Measurements from ENCODE around the gene GAS2.

DNA sequence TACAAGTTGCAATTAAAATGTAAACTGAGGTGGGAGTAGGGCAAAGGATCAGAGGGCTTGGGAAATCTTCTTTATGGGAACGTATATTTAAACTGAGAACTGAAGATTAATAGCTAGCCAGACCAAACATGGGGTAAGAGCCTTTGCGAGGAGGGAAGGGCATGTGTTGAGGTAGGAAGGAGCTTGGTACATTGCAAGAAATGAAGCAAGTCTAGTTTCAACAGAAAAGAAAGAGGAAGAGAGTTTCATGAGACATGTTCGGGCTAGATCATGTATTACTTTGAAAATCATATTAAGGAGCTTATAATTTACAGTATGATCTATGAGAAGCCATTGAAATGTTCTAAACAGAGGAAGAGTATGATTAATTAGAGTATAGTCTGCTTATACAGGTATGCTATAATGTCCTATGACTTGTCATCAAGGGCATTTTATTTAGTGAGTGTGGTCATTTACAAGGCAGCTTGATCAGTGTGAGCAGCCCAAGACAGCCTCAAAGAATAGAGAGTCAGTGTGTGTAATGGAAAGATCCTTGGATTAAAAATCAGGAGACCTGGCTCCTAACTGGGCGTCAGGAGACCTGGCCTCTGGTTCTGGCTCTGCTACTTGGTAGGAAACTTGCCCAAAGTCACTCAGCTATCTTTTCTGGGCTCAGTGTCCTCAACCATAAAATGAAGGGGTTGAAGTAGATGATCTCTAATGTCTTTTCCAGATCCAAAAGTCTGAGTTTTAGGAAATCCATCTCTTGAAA is 10.9 kb downstream of the GAS2 start:
- TF ChIP-seq CTCF (conservative IDR thresholded peaks at IDR 0.05) (no peak), EZH2 (IDR thresholded peaks at IDR 0.05; ENCODE audit: low read depth) (no peak)

Data from PC-9 (cell line).